CD1c-positive myeloid dendritic cell (primary cell): ENCODE measurements around the gene COL20A1.

Source experiments
- DNase-seq: peaks from one replicate; pipeline ENCODE4 v3.0.0-alpha.2; 2016; ENCODE audit errors: extremely low spot score

Gene COL20A1

GRCh38 chr20:63362436-63363009 lies 69.5 kb downstream of the COL20A1 start:
- no peak for DNase-seq

- no peak for DNase-seq
Measured at GRCh38 chr20:63363013-63363957, 70.3 kb downstream of the COL20A1 start.

- no peak for DNase-seq
Measured at GRCh38 chr20:63363981-63364561, 71.1 kb downstream of the COL20A1 start.

- DNase-seq, result no peak
Measured at GRCh38 chr20:63364801-63365585, 72.0 kb downstream of the COL20A1 start.

GRCh38 chr20:63365601-63366389 lies 72.8 kb downstream of the COL20A1 start:
- no peak for DNase-seq

GRCh38 chr20:63366390-63367365 lies 73.7 kb downstream of the COL20A1 start:
- DNase-seq, result no peak

GRCh38 chr20:63367446-63368055 lies 74.6 kb downstream of the COL20A1 start:
- DNase-seq, result no peak

GRCh38 chr20:63368151-63368550 lies 75.2 kb downstream of the COL20A1 start:
- DNase-seq, result no peak

- no peak for DNase-seq
Measured at GRCh38 chr20:63369024-63369530, 76.1 kb downstream of the COL20A1 start.

- DNase-seq, result no peak
Measured at GRCh38 chr20:63369724-63370617, 77.0 kb downstream of the COL20A1 start.

GRCh38 chr20:63370618-63371187 lies 77.7 kb downstream of the COL20A1 start:
- DNase-seq, result no peak

- DNase-seq, result no peak
Measured at GRCh38 chr20:63371291-63371865, 78.4 kb downstream of the COL20A1 start.

- DNase-seq, result peak; percentile 43
Measured at GRCh38 chr20:63372971-63373885, 80.2 kb downstream of the COL20A1 start.

- DNase-seq, result no peak
Measured at GRCh38 chr20:63373996-63374395, 81.0 kb downstream of the COL20A1 start.

- no peak for DNase-seq
Measured at GRCh38 chr20:63374504-63374903, 81.5 kb downstream of the COL20A1 start.

- no peak for DNase-seq
Measured at GRCh38 chr20:63375438-63375837, 82.5 kb downstream of the COL20A1 start.
